ENCODE data around the gene BDKRB2.

BDKRB2 gene

GRCh38 chr14:96176811-96177211 lies 27.8 kb upstream of the BDKRB2 start:
- no peak for DNase-seq (ENCODE audit: low read depth, low spot score)

GRCh38 chr14:96177766-96178375 lies 26.8 kb upstream of the BDKRB2 start:
- DNase-seq (ENCODE audit: low read depth, low spot score) = no peak

GRCh38 chr14:96178461-96179321 lies 25.9 kb upstream of the BDKRB2 start:
- DNase-seq (ENCODE audit: low read depth, low spot score) = no peak

GRCh38 chr14:96180043-96180874 lies 24.4 kb upstream of the BDKRB2 start:
- DNase-seq (ENCODE audit: low read depth, low spot score) = no peak

GRCh38 chr14:96181186-96182056 lies 23.2 kb upstream of the BDKRB2 start:
- DNase-seq (ENCODE audit: low read depth, low spot score) = no peak

- no peak for DNase-seq (ENCODE audit: low read depth, low spot score)
Observed at GRCh38 chr14:96182546-96182945, 22.1 kb upstream of the BDKRB2 start.

GRCh38 chr14:96184737-96185136 lies 19.9 kb upstream of the BDKRB2 start:
- DNase-seq (ENCODE audit: low read depth, low spot score) = no peak

GRCh38 chr14:96187216-96188031 lies 17.2 kb upstream of the BDKRB2 start:
- no peak for DNase-seq (ENCODE audit: low read depth, low spot score)

GRCh38 chr14:96189281-96189711 lies 15.3 kb upstream of the BDKRB2 start:
- DNase-seq (ENCODE audit: low read depth, low spot score) = no peak

- no peak for DNase-seq (ENCODE audit: low read depth, low spot score)
Observed at GRCh38 chr14:96191353-96191752, 13.3 kb upstream of the BDKRB2 start.

GRCh38 chr14:96191841-96192462 lies 12.7 kb upstream of the BDKRB2 start:
- DNase-seq (ENCODE audit: low read depth, low spot score) = no peak

- no peak for DNase-seq (ENCODE audit: low read depth, low spot score)
Observed at GRCh38 chr14:96192975-96193805, 11.4 kb upstream of the BDKRB2 start.

GRCh38 chr14:96194262-96194656 lies 10.4 kb upstream of the BDKRB2 start:
- no peak for DNase-seq (ENCODE audit: low read depth, low spot score)

- DNase-seq (ENCODE audit: low read depth, low spot score) = no peak
Observed at GRCh38 chr14:96194657-96195431, 9.8 kb upstream of the BDKRB2 start.

GRCh38 chr14:96195441-96196081 lies 9.1 kb upstream of the BDKRB2 start:
- DNase-seq (ENCODE audit: low read depth, low spot score) = no peak

- no peak for DNase-seq (ENCODE audit: low read depth, low spot score)
Observed at GRCh38 chr14:96197163-96197852, 7.3 kb upstream of the BDKRB2 start.

GRCh38 chr14:96197969-96198368 lies 6.7 kb upstream of the BDKRB2 start:
- DNase-seq (ENCODE audit: low read depth, low spot score) = no peak
